ENCODE results near the gene GADD45G. TPM values are rescaled to one million over a fixed set of nuclear protein-coding genes. Genes with fewer than 3 reads are reported as not detected.

The GADD45G gene
- total RNA-seq, 1 experiment from 2014 or later = 10.6 TPM

DNA sequence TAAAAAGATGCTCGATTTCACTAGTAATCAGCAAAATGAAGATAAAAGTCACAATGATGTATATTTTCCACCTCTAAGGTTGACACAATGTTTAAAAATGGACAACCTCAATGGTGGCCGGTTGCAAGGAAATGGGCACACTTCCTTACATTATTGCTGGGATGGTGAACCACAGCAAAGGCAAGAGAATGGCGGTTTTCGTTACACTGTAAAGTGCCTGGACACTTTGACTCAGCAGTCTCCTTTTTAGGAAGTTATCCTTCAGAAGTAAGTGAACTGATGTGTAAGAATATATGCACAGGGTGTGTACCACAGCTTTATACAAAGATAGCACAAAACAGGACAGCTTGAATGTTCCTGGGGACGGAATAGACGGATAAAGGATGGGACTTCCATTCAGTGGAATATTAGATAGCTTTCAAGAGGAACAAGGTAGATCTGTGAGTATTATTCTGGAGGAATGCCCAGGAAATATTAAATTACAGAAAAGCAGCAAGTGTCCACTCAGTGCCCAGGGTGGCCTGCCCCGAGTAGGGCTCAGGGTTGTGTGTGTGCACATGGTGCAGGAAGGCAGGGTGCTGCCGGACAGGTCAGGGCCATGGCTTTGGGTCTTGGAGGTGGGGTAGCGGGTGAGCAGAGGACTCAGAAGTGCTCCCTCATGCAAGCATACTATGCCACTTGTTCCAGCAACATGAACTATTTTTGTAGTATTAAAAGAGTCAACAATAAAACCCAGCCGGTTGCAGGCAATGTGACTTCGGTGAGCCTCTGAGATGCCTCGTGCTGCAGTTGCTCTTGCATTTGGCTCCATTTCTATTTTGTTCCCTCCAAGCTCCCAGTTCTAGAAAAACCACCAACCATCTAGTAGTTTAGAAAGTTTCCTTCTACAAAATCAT, 24.5 kb downstream of the GADD45G start (continued):
- TF ChIP-seq, protein P1, sequence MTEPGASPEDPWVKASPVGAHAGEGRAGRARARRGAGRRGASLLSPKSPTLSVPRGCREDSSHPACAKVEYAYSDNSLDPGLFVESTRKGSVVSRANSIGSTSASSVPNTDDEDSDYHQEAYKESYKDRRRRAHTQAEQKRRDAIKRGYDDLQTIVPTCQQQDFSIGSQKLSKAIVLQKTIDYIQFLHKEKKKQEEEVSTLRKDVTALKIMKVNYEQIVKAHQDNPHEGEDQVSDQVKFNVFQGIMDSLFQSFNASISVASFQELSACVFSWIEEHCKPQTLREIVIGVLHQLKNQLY (CRISPR knock-in tag; IDR thresholded peaks at IDR 0.05) = no peak
- no peak for TF ChIP-seq NFYB (CRISPR knock-in tag; conservative IDR thresholded peaks at IDR 0.05; ENCODE audit: low read depth)
- TF ChIP-seq, protein P2, sequence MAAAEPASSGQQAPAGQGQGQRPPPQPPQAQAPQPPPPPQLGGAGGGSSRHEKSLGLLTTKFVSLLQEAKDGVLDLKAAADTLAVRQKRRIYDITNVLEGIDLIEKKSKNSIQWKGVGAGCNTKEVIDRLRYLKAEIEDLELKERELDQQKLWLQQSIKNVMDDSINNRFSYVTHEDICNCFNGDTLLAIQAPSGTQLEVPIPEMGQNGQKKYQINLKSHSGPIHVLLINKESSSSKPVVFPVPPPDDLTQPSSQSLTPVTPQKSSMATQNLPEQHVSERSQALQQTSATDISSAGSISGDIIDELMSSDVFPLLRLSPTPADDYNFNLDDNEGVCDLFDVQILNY (CRISPR knock-in tag; IDR thresholded peaks at IDR 0.05) = no peak

DNA sequence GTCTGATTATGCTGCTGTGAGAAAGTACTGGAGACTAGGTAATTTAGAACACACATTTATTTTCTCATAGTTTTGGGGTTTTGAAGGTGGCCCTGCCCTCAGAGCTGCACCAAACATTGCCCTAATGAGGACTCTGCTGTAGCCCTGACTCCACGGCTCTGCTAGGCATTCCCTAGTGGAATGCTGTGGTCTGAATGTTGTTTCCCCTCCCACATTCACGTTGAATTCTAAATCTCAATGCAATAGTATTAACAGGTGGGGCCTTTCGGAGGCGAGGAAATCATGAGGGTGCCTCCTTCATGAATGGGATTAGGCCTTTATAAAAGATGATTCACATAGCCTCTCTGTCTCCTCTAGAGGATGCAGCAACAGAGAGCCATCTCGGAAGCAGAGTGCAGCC, 25.7 kb downstream of the GADD45G start:
- Mint-ChIP-seq H3K27me3 (ENCODE audit: low read depth) (no peaks in the 10 kb centered on the region), H3K9me3 (no peaks in the 10 kb centered on the region), H3K27ac (no peak overlapping the region), H3K4me3 (no peak overlapping the region), H3K4me1 (no peaks in the 10 kb centered on the region), H3K36me3 (no peaks in the 10 kb centered on the region)
- no peak for ATAC-seq
- no peak for DNase-seq (ENCODE audit: low spot score)
- ChIA-PET CTCF (interaction anchor here (1.1 to 1.5 kb wide), 3 partner anchors 11 to 37 kb away, joined by 3 to 5 read pairs (median 3); no protein-coding TSS in a partner anchor), POLR2A (no interaction called here)
- TF ChIP-seq NFE2L1 (CRISPR knock-in tag; IDR thresholded peaks at IDR 0.05) (no peak), SMAD3 (CRISPR knock-in tag; IDR thresholded peaks at IDR 0.05; ENCODE audit: borderline replicate concordance) (no peak), NR1H2 (CRISPR knock-in tag; IDR thresholded peaks at IDR 0.05) (no peak), ZNF416 (CRISPR knock-in tag; IDR thresholded peaks at IDR 0.05) (no peak), NR3C1 (CRISPR knock-in tag; conservative IDR thresholded peaks at IDR 0.05; ENCODE audit: low read depth) (no peak), E2F4 (CRISPR knock-in tag; IDR thresholded peaks at IDR 0.05; ENCODE audit: borderline replicate concordance, low read depth) (no peak), GTF2I (CRISPR knock-in tag; conservative IDR thresholded peaks at IDR 0.05) (no peak), FOXK1 (CRISPR knock-in tag; IDR thresholded peaks at IDR 0.05) (no peak), ZNF532 (CRISPR knock-in tag; IDR thresholded peaks at IDR 0.05; ENCODE audit: borderline replicate concordance) (no peak), CDX4 (CRISPR knock-in tag; IDR thresholded peaks at IDR 0.05; ENCODE audit: borderline replicate concordance) (no peak), EMX1 (CRISPR knock-in tag; IDR thresholded peaks at IDR 0.05) (no peak), JUN (CRISPR knock-in tag; IDR thresholded peaks at IDR 0.05) (no peak)
- TF ChIP-seq, protein P3, sequence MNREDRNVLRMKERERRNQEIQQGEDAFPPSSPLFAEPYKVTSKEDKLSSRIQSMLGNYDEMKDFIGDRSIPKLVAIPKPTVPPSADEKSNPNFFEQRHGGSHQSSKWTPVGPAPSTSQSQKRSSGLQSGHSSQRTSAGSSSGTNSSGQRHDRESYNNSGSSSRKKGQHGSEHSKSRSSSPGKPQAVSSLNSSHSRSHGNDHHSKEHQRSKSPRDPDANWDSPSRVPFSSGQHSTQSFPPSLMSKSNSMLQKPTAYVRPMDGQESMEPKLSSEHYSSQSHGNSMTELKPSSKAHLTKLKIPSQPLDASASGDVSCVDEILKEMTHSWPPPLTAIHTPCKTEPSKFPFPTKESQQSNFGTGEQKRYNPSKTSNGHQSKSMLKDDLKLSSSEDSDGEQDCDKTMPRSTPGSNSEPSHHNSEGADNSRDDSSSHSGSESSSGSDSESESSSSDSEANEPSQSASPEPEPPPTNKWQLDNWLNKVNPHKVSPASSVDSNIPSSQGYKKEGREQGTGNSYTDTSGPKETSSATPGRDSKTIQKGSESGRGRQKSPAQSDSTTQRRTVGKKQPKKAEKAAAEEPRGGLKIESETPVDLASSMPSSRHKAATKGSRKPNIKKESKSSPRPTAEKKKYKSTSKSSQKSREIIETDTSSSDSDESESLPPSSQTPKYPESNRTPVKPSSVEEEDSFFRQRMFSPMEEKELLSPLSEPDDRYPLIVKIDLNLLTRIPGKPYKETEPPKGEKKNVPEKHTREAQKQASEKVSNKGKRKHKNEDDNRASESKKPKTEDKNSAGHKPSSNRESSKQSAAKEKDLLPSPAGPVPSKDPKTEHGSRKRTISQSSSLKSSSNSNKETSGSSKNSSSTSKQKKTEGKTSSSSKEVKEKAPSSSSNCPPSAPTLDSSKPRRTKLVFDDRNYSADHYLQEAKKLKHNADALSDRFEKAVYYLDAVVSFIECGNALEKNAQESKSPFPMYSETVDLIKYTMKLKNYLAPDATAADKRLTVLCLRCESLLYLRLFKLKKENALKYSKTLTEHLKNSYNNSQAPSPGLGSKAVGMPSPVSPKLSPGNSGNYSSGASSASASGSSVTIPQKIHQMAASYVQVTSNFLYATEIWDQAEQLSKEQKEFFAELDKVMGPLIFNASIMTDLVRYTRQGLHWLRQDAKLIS (CRISPR knock-in tag; IDR thresholded peaks at IDR 0.05; ENCODE audit: borderline replicate concordance) = no peak
- TF ChIP-seq, protein P4, sequence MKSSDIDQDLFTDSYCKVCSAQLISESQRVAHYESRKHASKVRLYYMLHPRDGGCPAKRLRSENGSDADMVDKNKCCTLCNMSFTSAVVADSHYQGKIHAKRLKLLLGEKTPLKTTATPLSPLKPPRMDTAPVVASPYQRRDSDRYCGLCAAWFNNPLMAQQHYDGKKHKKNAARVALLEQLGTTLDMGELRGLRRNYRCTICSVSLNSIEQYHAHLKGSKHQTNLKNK (CRISPR knock-in tag; IDR thresholded peaks at IDR 0.05) = no peak
- TF ChIP-seq, protein P5, sequence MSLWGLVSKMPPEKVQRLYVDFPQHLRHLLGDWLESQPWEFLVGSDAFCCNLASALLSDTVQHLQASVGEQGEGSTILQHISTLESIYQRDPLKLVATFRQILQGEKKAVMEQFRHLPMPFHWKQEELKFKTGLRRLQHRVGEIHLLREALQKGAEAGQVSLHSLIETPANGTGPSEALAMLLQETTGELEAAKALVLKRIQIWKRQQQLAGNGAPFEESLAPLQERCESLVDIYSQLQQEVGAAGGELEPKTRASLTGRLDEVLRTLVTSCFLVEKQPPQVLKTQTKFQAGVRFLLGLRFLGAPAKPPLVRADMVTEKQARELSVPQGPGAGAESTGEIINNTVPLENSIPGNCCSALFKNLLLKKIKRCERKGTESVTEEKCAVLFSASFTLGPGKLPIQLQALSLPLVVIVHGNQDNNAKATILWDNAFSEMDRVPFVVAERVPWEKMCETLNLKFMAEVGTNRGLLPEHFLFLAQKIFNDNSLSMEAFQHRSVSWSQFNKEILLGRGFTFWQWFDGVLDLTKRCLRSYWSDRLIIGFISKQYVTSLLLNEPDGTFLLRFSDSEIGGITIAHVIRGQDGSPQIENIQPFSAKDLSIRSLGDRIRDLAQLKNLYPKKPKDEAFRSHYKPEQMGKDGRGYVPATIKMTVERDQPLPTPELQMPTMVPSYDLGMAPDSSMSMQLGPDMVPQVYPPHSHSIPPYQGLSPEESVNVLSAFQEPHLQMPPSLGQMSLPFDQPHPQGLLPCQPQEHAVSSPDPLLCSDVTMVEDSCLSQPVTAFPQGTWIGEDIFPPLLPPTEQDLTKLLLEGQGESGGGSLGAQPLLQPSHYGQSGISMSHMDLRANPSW (CRISPR knock-in tag; conservative IDR thresholded peaks at IDR 0.05; ENCODE audit: low read depth) = no peak
- TF ChIP-seq, protein P6, sequence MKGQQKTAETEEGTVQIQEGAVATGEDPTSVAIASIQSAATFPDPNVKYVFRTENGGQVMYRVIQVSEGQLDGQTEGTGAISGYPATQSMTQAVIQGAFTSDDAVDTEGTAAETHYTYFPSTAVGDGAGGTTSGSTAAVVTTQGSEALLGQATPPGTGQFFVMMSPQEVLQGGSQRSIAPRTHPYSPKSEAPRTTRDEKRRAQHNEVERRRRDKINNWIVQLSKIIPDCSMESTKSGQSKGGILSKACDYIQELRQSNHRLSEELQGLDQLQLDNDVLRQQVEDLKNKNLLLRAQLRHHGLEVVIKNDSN (CRISPR knock-in tag; IDR thresholded peaks at IDR 0.05) = no peak
